Endothelial cell of umbilical vein (primary cell): ENCODE measurements around the gene ZBTB37. TPM values are rescaled to one million over a fixed set of nuclear protein-coding genes. Genes with fewer than 3 reads are reported as not detected.
A peak's percentile ranks its signal among the peaks of the same experiment; 100 is the strongest.

Experiments
- BruUV-seq: library from RNA; stranded (reverse); fragments of 400-500 nt; replicated peaks from 2 replicates; lab custom pipeline; 2021; lab: Mats Ljungman, UMichigan
- CTCF ChIA-PET: fragments of 300-600, 350-600 bp; sonication (Branson Sonifier 250); formaldehyde crosslinking; loops from one replicate; lab custom pipeline; 2021; ENCODE audit warnings: antibody characterized with exemption, inconsistent platforms; lab: Charles Lee
- POLR2A ChIA-PET: fragments of 300-600, 350-600 bp; sonication (Branson Sonifier 250); formaldehyde crosslinking; loops from one replicate; lab custom pipeline; 2021; ENCODE audit warnings: antibody characterized with exemption, inconsistent platforms; lab: Charles Lee
- DNase-seq: peaks from one replicate; pipeline ENCODE4 v3.0.0-alpha.2; 2011; ENCODE audit warnings: low read depth, low spot score
- FAIRE-seq: peaks from 2 replicates; lab custom pipeline; 2011; peaks lifted over from hg19 to GRCh38; lab: Jason Lieb, UNC
- H2AFZ ChIP-seq: 2 replicates; pipeline ENCODE4 v1.6.0; 2012; ENCODE audit warnings: low read depth, low read length, control low read depth, inconsistent platforms
- H3K27ac ChIP-seq: 2 replicates; pipeline ENCODE4 v1.5.1; 2011; ENCODE audit warnings: low read depth, mild to moderate bottlenecking, control low read depth, low read length, moderate library complexity; ENCODE audit not compliant: insufficient read depth
- H3K27me3 ChIP-seq, 2 experiments: 2 replicates each; pipeline versions ENCODE4 v1.6.0 to v1.6.1; 2011; ENCODE audit warnings: low read length in 2 of 2, mixed read lengths in 1 of 2; ENCODE audit not compliant: control insufficient read depth in 2 of 2, insufficient read depth in 2 of 2
- H3K36me3 ChIP-seq, 2 experiments: 2 replicates in 1 of 2; 3 replicates in 1 of 2; pipeline ENCODE4 v1.5.1; 2011; ENCODE audit warnings: low read length in 2 of 2, mild to moderate bottlenecking in 1 of 2, moderate library complexity in 1 of 2; ENCODE audit not compliant: control insufficient read depth in 2 of 2, insufficient read depth in 2 of 2; ENCODE audit errors: extremely low read depth in 1 of 2
- H3K4me1 ChIP-seq: 3 replicates; pipeline ENCODE4 v1.5.1; 2011; ENCODE audit warnings: mild to moderate bottlenecking, low read length; ENCODE audit not compliant: control insufficient read depth, insufficient read depth; ENCODE audit errors: extremely low read depth
- H3K4me2 ChIP-seq: 2 replicates; pipeline ENCODE4 v1.6.1; 2011; ENCODE audit warnings: low read length, control low read depth, mixed read lengths; ENCODE audit not compliant: insufficient read depth
- H3K4me3 ChIP-seq, 3 experiments: fragments of 200-600 bp in 1 of 3; sonication (generic), shearing (Covaris generic) in 1 of 3; replicated peaks in 1 of 3; 2 replicates each; pipeline ENCODE4 v1.5.1; 2011 to 2016; ENCODE audit warnings: control low read depth in 3 of 3, low read length in 3 of 3, mild to moderate bottlenecking in 2 of 3, inconsistent platforms in 1 of 3, low read depth in 1 of 3, moderate library complexity in 1 of 3; ENCODE audit not compliant: insufficient read depth in 1 of 3
- H3K79me2 ChIP-seq: 2 replicates; pipeline ENCODE4 v1.6.0; 2012; ENCODE audit warnings: low read length, inconsistent platforms; ENCODE audit not compliant: control insufficient read depth, insufficient read depth
- H3K9ac ChIP-seq: replicated peaks from 2 replicates; pipeline ENCODE3; 2011; ENCODE audit warnings: low read length, control low read depth; ENCODE audit not compliant: insufficient read depth; ENCODE audit errors: extremely low read depth
- H3K9me1 ChIP-seq: replicated peaks from 3 replicates; pipeline ENCODE4 v1.6.0; 2011; ENCODE audit warnings: mild to moderate bottlenecking, low read length; ENCODE audit not compliant: control insufficient read depth, insufficient read depth; ENCODE audit errors: extremely low read depth
- H3K9me3 ChIP-seq: replicated peaks from 2 replicates; pipeline ENCODE4 v1.5.1; 2012; ENCODE audit warnings: low read length, inconsistent platforms; ENCODE audit not compliant: control insufficient read depth, insufficient read depth
- H4K20me1 ChIP-seq: replicated peaks from 2 replicates; pipeline ENCODE3; 2011; ENCODE audit warnings: mild to moderate bottlenecking, low read length; ENCODE audit not compliant: control insufficient read depth, insufficient read depth; ENCODE audit errors: extremely low read depth
- CTCF ChIP-seq, 2 donors: IDR thresholded peaks; 1 replicate in 1 of 2; 2 replicates in 1 of 2; pipeline ENCODE4 v1.5.1; 2011; ENCODE audit warnings: low read length in 2 of 2, mild to moderate bottlenecking in 2 of 2, moderate library complexity in 2 of 2, control low read depth in 1 of 2, inconsistent platforms in 1 of 2, low read depth in 1 of 2; ENCODE audit not compliant: insufficient read depth in 1 of 2; ENCODE audit errors: extremely low read depth in 1 of 2
- EZH2 ChIP-seq: IDR thresholded peaks from 2 replicates; pipeline ENCODE4 v1.6.1; 2012; ENCODE audit warnings: borderline replicate concordance, low read depth, mild to moderate bottlenecking, moderate library complexity, low read length, inconsistent platforms; ENCODE audit not compliant: severe bottlenecking
- FOS ChIP-seq: IDR thresholded peaks from 2 replicates; pipeline ENCODE4 v1.6.1; 2011; ENCODE audit warnings: mild to moderate bottlenecking, low read length, moderate library complexity, borderline replicate concordance; ENCODE audit not compliant: insufficient read depth
- GATA2 ChIP-seq: IDR thresholded peaks from 2 replicates; pipeline ENCODE4 v1.7.0; 2011; ENCODE audit warnings: low read depth, mild to moderate bottlenecking, moderate library complexity, mixed read lengths, low read length; ENCODE audit not compliant: insufficient read length, insufficient read depth
- JUN ChIP-seq: IDR thresholded peaks from 2 replicates; pipeline ENCODE4 v1.6.1; 2011; ENCODE audit warnings: borderline replicate concordance, low read depth; ENCODE audit not compliant: insufficient read length, insufficient read depth
- MAX ChIP-seq: IDR thresholded peaks from 2 replicates; pipeline ENCODE4 v1.6.1; 2011; ENCODE audit not compliant: insufficient read depth, insufficient read length
- MYC ChIP-seq: IDR thresholded peaks from one replicate; pipeline ENCODE4 v1.6.1; 2011; ENCODE audit warnings: mild to moderate bottlenecking, low read depth, low read length
- POLR2A ChIP-seq: IDR thresholded peaks from 2 replicates; pipeline ENCODE4 v1.6.1; 2012; ENCODE audit warnings: low read depth, mild to moderate bottlenecking, control low read depth, low read length
- POLR2AphosphoS5 ChIP-seq: IDR thresholded peaks from 2 replicates; pipeline ENCODE4 v1.6.1; 2012; ENCODE audit warnings: low read depth, mild to moderate bottlenecking, control low read depth, low read length, moderate library complexity; ENCODE audit not compliant: insufficient read depth
- dilution Hi-C: fragments of 300-500 bp; cut with MboI; formaldehyde crosslinking; loops from one replicate; pipeline ENCODE4 v1.15.0; 2019; ENCODE audit warnings: low sequenced_read_pairs; ENCODE audit not compliant: extremely low pct_ligation_motif_present
- intact Hi-C: fragments of 100-400 bp; cut with micrococcal nuclease; formaldehyde crosslinking; loops from one replicate; pipeline ENCODE4 v1.10.0; 2022
- polyA plus RNA-seq, 4 experiments: library from polyadenylated mRNA; depleted of rRNA in 3 of 4; stranded (reverse) in 3 of 4; unstranded in 1 of 4; fragments of >200 nt; gene quantifications; 2 replicates each; pipeline versions ENCODE4 v1.2.1 to v1.2.3, GENCODE V29; 2011 to 2012; ENCODE audit warnings: missing spikeins in 1 of 4
- total RNA-seq: library from RNA; stranded (reverse); gene quantifications from 2 replicates; pipeline ENCODE4 v1.2.3, GENCODE V29; 2021

Gene ZBTB37
- total and polyA plus RNA-seq, 2 donors (not counting 3 experiments of a cell fraction or from before 2014, with no cell fraction given) = 0.94 to 5.9 TPM

DNA sequence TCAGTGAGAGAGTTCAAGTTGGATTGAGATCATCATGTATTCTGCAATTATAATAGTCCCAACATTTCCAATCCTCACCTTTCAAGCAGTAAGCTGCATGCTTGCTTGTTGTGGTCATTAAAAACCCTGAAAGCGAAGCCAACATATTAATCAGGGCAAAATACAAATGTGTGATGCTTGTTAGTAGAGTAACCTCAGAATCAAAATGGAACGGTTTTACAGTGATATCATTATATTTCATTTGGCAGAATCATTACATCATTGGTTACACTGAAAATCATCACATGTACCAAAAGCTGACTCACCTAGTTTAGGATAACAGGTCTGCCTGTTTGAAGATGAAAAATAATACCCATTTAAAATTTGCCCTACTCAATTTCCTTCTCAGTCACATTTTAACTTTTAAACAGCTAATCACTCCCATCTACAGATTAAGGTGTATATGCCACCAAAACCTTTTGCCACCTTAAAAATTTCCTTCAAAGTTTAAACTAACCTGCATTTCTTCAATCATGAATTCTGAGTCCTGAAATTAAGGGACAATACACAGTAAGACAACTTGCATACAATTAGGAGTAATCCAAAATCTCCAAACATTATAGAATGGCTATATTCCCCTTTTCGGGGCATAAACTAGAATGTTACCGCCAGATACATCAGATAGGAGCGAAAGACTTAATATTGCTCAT lies 3.9 kb upstream of the ZBTB37 start:
- H3K9ac ChIP-seq = no peak overlapping the region
- no peaks in the 10 kb centered on the region for H3K9me1 ChIP-seq
- ChIA-PET POLR2A (interaction anchor here (1.0 to 1.6 kb wide), 3 partner anchors 10 to 158 kb away, joined by 4 read pairs; partner anchors contain the start of gene RC3H1), CTCF (interaction anchor here (1.6 to 2.2 kb wide), 2 partner anchors 40 to 435 kb away, joined by 4 to 6 read pairs; partner anchors contain the start of gene DARS2)
- peak overlapping the region in 2 of 3 experiments; percentile 27 to 99 for H3K4me3 ChIP-seq
- H3K79me2 ChIP-seq = peaks cover 37% of the 10 kb centered on the region
- FAIRE-seq (no peak), DNase-seq (no peak)
- BruUV-seq = no TSS peak
- peaks cover 25% of the 10 kb centered on the region for H3K4me1 ChIP-seq
- TF ChIP-seq EZH2 (no peak), FOS (no peak), POLR2AphosphoS5 (no peak), POLR2A (no peak), JUN (no peak), MAX (no peak), GATA2 (no peak), MYC (no peak), CTCF (IDR thresholded peaks at IDR 0.05; ENCODE audit: extremely low read depth in 1 of 2, insufficient read depth in 1 of 2, low read depth in 1 of 2, low read length in 2 of 2) (no peak)
- intact Hi-C loops = no loop called here
- peaks cover 8% of the 10 kb centered on the region for H4K20me1 ChIP-seq
- peak overlapping the region; percentile 95 for H3K4me2 ChIP-seq
- H3K36me3 ChIP-seq = peaks cover 18 to 40% of the 10 kb centered on the region in 2 experiments
- H3K27me3 ChIP-seq = no peaks in the 10 kb centered on the region
- H3K27ac ChIP-seq = peak overlapping the region; percentile 13
- no peak overlapping the region for H2AFZ ChIP-seq
- H3K9me3 ChIP-seq = no peaks in the 10 kb centered on the region
- dilution Hi-C loops = no loop called here
